ENCODE measurements around the gene DBNL. TPM values are rescaled to one million over a fixed set of nuclear protein-coding genes. Genes with fewer than 3 reads are reported as not detected.

Gene DBNL
- total RNA-seq, 2 donors from 2014 or later, result 81.4 to 106 TPM

GRCh38 chr7:44073664-44074348 lies 29.3 kb downstream of the DBNL start:
- H3K27me3 ChIP-seq, result no peaks in the 10 kb centered on the region
- H3K36me3 ChIP-seq, result peaks cover 13% of the 10 kb centered on the region
- peak overlapping the region; percentile 89 for H3K27ac ChIP-seq
- TF ChIP-seq CTCF (IDR thresholded peaks at IDR 0.05), result no peak
- H3K4me3 ChIP-seq, result no peak overlapping the region
- intact Hi-C loops (cut with DNase I), result no loop called here
- H3K9ac ChIP-seq (ENCODE audit: low read depth in 2 of 2, low read length in 2 of 2), result peak overlapping the region; percentile 38 to 64
- H3K9me3 ChIP-seq, result no peaks in the 10 kb centered on the region
- peak; percentile 91 for DNase-seq
- H3K4me1 ChIP-seq, result peaks cover 30% of the 10 kb centered on the region

- no peak for TF ChIP-seq CTCF (IDR thresholded peaks at IDR 0.05)
- Histone ChIP-seq H3K4me3 (no peak overlapping the region), H3K9ac (ENCODE audit: low read depth in 2 of 2, low read length in 2 of 2) (peak overlapping the region; percentile 38 to 64), H3K27me3 (no peaks in the 10 kb centered on the region), H3K9me3 (no peaks in the 10 kb centered on the region), H3K36me3 (peaks cover 18% of the 10 kb centered on the region), H3K27ac (peak overlapping the region; percentile 89), H3K4me1 (peaks cover 30% of the 10 kb centered on the region)
- DNase-seq, result no peak
- intact Hi-C loops (cut with DNase I), result no loop called here
Measured at GRCh38 chr7:44074349-44074695, 29.8 kb downstream of the DBNL start.

DNA sequence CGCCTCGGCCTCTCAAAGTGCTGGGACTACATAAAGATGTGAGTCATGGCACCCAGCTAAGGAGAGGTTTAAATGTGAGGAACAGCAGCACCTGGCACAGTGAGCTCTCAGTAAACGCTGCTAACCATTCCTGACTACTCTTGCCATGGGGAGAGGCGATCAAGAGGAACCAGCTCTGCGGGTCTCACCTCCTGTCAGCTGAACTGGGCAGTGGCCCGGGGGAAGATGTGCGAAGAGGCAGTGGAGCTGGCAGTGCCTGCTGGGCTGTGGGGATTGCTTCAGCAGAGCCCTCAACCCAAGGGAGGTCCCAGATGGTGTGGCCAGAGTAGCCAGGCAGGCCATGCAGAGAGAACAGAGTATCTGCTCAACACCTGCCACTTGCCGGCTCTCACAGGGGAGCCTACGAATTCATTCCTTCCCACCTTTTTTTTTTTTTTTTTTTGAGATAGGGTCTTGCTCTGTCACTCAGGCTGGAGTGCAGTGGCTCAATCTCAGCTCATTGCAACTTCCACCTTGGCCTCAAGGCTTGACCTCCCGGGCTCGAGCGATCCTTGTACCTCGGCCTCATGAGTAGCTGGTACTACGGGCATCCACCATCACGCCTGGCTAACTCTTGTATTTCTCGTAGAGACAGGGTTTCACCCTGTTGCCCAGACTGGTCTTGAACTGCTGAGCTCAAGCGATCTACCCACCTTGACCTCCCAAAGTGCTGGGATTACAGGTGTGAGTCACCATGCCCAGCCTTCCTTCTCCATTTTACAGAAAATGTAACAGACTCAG lies 31.0 kb downstream of the DBNL start:
- Histone ChIP-seq H3K9me3 (no peaks in the 10 kb centered on the region), H3K4me1 (peaks cover 30% of the 10 kb centered on the region), H3K36me3 (peaks cover 25% of the 10 kb centered on the region), H3K27ac (no peak overlapping the region), H3K27me3 (no peaks in the 10 kb centered on the region), H3K9ac (ENCODE audit: low read depth in 2 of 2, low read length in 2 of 2) (no peak overlapping the region), H3K4me3 (no peak overlapping the region)
- intact Hi-C loops (cut with DNase I), result no loop called here
- DNase-seq, result no peak
- no peak for TF ChIP-seq CTCF (IDR thresholded peaks at IDR 0.05)

- intact Hi-C loops (cut with DNase I), result no loop called here
- no peaks in the 10 kb centered on the region for H3K27me3 ChIP-seq
- no peak for DNase-seq
- no peak overlapping the region for H3K27ac ChIP-seq
- no peak for TF ChIP-seq CTCF (IDR thresholded peaks at IDR 0.05)
- H3K4me1 ChIP-seq, result peaks cover 35% of the 10 kb centered on the region
- H3K4me3 ChIP-seq, result no peak overlapping the region
- H3K9me3 ChIP-seq, result no peaks in the 10 kb centered on the region
- no peak overlapping the region for H3K9ac ChIP-seq (ENCODE audit: low read depth in 2 of 2, low read length in 2 of 2)
- H3K36me3 ChIP-seq, result peaks cover 25% of the 10 kb centered on the region
Measured at GRCh38 chr7:44076101-44076895, 31.8 kb downstream of the DBNL start.

GRCh38 chr7:44077061-44077460 lies 32.6 kb downstream of the DBNL start:
- TF ChIP-seq CTCF (IDR thresholded peaks at IDR 0.05), result no peak
- Histone ChIP-seq H3K4me1 (peaks cover 31% of the 10 kb centered on the region), H3K9me3 (no peaks in the 10 kb centered on the region), H3K27me3 (no peaks in the 10 kb centered on the region), H3K4me3 (no peak overlapping the region), H3K9ac (ENCODE audit: low read depth in 2 of 2, low read length in 2 of 2) (no peak overlapping the region), H3K27ac (no peak overlapping the region), H3K36me3 (peaks cover 25% of the 10 kb centered on the region)
- no peak for DNase-seq
- intact Hi-C loops (cut with DNase I), result no loop called here
